ENCODE data around the gene BROX. TPM values are rescaled to one million over a fixed set of nuclear protein-coding genes. Genes with fewer than 3 reads are reported as not detected.

Gene BROX
- total RNA-seq, 4 donors from 2014 or later: 35.7 to 47.9 (median 41.4) TPM

GRCh38 chr1:222767152-222767571, 54.8 kb downstream of the BROX start:
- Histone ChIP-seq H3K9me3 (peaks cover 0 to 11% (median 5%) of the 10 kb centered on the region in 4 donors), H3K27me3 (no peaks in the 10 kb centered on the region), H3K27ac (no peak overlapping the region), H3K4me1 (no peaks in the 10 kb centered on the region), H3K4me3 (no peak overlapping the region), H3K36me3 (no peaks in the 10 kb centered on the region)
- TF ChIP-seq POLR2A (IDR thresholded peaks at IDR 0.05) (no peak), CTCF (IDR thresholded peaks at IDR 0.05) (no peak), EP300 (IDR thresholded peaks at IDR 0.05) (no peak)
- 84 to 88% methylated on average over 5 of the region's 5 CpGs for WGBS, 2 donors
- no peak for DNase-seq (ENCODE audit: low spot score in 2 of 2)

GRCh38 chr1:222768592-222768991, 56.2 kb downstream of the BROX start:
- Histone ChIP-seq H3K4me3 (no peak overlapping the region), H3K9me3 (peaks cover 0 to 11% (median 5%) of the 10 kb centered on the region in 4 donors), H3K4me1 (no peaks in the 10 kb centered on the region), H3K27me3 (no peaks in the 10 kb centered on the region), H3K27ac (no peak overlapping the region), H3K36me3 (no peaks in the 10 kb centered on the region)
- DNase-seq (ENCODE audit: low spot score in 2 of 2): no peak
- TF ChIP-seq POLR2A (IDR thresholded peaks at IDR 0.05): no peak
- TF ChIP-seq EP300 (IDR thresholded peaks at IDR 0.05): no peak
- TF ChIP-seq CTCF (IDR thresholded peaks at IDR 0.05): no peak

GRCh38 chr1:222769181-222769580, 56.8 kb downstream of the BROX start:
- TF ChIP-seq CTCF (IDR thresholded peaks at IDR 0.05): no peak
- TF ChIP-seq EP300 (IDR thresholded peaks at IDR 0.05): no peak
- no peak for TF ChIP-seq POLR2A (IDR thresholded peaks at IDR 0.05)
- 78 to 79% methylated on average over 1 of the region's 1 CpG for WGBS, 2 donors
- H3K36me3 ChIP-seq: no peaks in the 10 kb centered on the region

GRCh38 chr1:222769971-222770620, 57.7 kb downstream of the BROX start:
- no peak for DNase-seq (ENCODE audit: low spot score in 2 of 2)
- no peaks in the 10 kb centered on the region for H3K36me3 ChIP-seq
- no peaks in the 10 kb centered on the region for H3K4me1 ChIP-seq
- no peak overlapping the region for H3K27ac ChIP-seq
- TF ChIP-seq CTCF (IDR thresholded peaks at IDR 0.05): no peak
- TF ChIP-seq POLR2A (IDR thresholded peaks at IDR 0.05): no peak
- TF ChIP-seq EP300 (IDR thresholded peaks at IDR 0.05): no peak
- no peak overlapping the region for H3K4me3 ChIP-seq
- peaks cover 0 to 11% (median 5%) of the 10 kb centered on the region in 4 donors for H3K9me3 ChIP-seq
- 78 to 81% methylated on average over 2 of the region's 2 CpGs for WGBS, 2 donors
- H3K27me3 ChIP-seq: no peaks in the 10 kb centered on the region

More at GRCh38 chr1:222769181-222769580, 56.8 kb downstream of the BROX start:
- no peak for DNase-seq (ENCODE audit: low spot score in 2 of 2)
- Histone ChIP-seq H3K4me3 (no peak overlapping the region), H3K27me3 (no peaks in the 10 kb centered on the region), H3K27ac (no peak overlapping the region), H3K4me1 (no peaks in the 10 kb centered on the region), H3K9me3 (peaks cover 0 to 11% (median 5%) of the 10 kb centered on the region in 4 donors)

- TF ChIP-seq CTCF (IDR thresholded peaks at IDR 0.05) (no peak), EP300 (IDR thresholded peaks at IDR 0.05) (peak; percentile 18 to 56), POLR2A (IDR thresholded peaks at IDR 0.05) (no peak)
- no peaks in the 10 kb centered on the region for H3K36me3 ChIP-seq
- peak overlapping the region in 1 of 4 donors; percentile 27 for H3K4me3 ChIP-seq
- WGBS, 2 donors: 52 to 63% methylated on average over 4 of the region's 4 CpGs
- H3K9me3 ChIP-seq: peaks cover 0 to 11% (median 5%) of the 10 kb centered on the region in 4 donors
- no peak for DNase-seq (ENCODE audit: low spot score in 2 of 2)
- peak overlapping the region in 2 of 4 donors; percentile 57 to 69 for H3K27ac ChIP-seq
- no peaks in the 10 kb centered on the region for H3K27me3 ChIP-seq
- peaks cover 0 to 7% (median 2%) of the 10 kb centered on the region in 4 donors for H3K4me1 ChIP-seq
These were observed 60.6 kb downstream of the BROX start for GRCh38 chr1:222772996-222773379.
